Fibroblast of mammary gland (primary cell): ENCODE measurements around the gene VAT1L.
A peak's percentile ranks its signal among the peaks of the same experiment; 100 is the strongest.

Experiments used
- DNase-seq: peaks from one replicate; pipeline ENCODE4 v3.0.0-alpha.2; 2010; ENCODE audit warnings: low read depth
- H3K4me3 ChIP-seq: 2 replicates; pipeline ENCODE4 v1.5.1; 2011; ENCODE audit warnings: low read depth, mild to moderate bottlenecking, low read length, moderate library complexity; ENCODE audit not compliant: control insufficient read depth
- CTCF ChIP-seq: conservative IDR thresholded peaks from 2 replicates; pipeline ENCODE4 v1.5.1; 2011; ENCODE audit warnings: low read depth, low read length, inconsistent platforms; ENCODE audit not compliant: control insufficient read depth, insufficient read depth

The VAT1L gene

GRCh38 chr16:77849646-77850258, 61.4 kb downstream of the VAT1L start:
- no peak for TF ChIP-seq CTCF
- DNase-seq: no peak
- no peak overlapping the region for H3K4me3 ChIP-seq

GRCh38 chr16:77850636-77851333, 62.4 kb downstream of the VAT1L start:
- no peak overlapping the region for H3K4me3 ChIP-seq
- TF ChIP-seq CTCF: no peak
- peak; percentile 11 for DNase-seq

GRCh38 chr16:77853161-77853560, 64.8 kb downstream of the VAT1L start:
- no peak for DNase-seq
- no peak overlapping the region for H3K4me3 ChIP-seq
- no peak for TF ChIP-seq CTCF

GRCh38 chr16:77856438-77857160, 68.2 kb downstream of the VAT1L start:
- no peak for TF ChIP-seq CTCF
- H3K4me3 ChIP-seq: no peak overlapping the region
- no peak for DNase-seq

- no peak for TF ChIP-seq CTCF
- DNase-seq: no peak
- no peak overlapping the region for H3K4me3 ChIP-seq
Observed at GRCh38 chr16:77858060-77858459, 69.7 kb downstream of the VAT1L start.

GRCh38 chr16:77859493-77860232, 71.3 kb downstream of the VAT1L start:
- no peak for TF ChIP-seq CTCF
- no peak for DNase-seq
- no peak overlapping the region for H3K4me3 ChIP-seq
